ENCODE data around the gene TSHZ2.

TSHZ2 gene

DNA sequence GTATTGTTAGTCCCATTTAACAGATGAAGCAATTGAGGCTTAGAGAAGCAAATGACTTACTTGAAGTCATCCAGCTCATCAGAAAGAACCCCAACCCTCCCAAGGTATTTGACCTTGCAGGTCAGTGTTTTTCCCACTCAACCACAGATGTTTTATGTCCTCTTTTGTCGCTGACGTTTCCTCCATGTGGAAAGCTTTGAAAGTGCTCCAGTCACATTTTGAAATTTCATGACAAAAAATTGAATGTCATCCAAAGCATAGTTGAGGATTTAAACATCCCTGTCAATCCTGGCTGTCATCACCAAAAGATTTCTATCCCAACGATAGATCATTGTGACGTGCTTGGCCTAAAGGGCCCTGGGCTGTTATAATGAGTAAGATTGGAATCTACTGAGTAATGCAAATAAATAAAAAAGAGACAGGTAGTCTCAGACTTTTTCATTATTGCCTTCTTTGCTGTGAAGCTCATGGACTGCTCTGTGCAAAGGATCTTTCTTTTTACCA lies 102.7 kb downstream of the TSHZ2 start:
- DNase-seq (ENCODE audit: extremely low spot score) = no peak
- TF ChIP-seq, protein P1, sequence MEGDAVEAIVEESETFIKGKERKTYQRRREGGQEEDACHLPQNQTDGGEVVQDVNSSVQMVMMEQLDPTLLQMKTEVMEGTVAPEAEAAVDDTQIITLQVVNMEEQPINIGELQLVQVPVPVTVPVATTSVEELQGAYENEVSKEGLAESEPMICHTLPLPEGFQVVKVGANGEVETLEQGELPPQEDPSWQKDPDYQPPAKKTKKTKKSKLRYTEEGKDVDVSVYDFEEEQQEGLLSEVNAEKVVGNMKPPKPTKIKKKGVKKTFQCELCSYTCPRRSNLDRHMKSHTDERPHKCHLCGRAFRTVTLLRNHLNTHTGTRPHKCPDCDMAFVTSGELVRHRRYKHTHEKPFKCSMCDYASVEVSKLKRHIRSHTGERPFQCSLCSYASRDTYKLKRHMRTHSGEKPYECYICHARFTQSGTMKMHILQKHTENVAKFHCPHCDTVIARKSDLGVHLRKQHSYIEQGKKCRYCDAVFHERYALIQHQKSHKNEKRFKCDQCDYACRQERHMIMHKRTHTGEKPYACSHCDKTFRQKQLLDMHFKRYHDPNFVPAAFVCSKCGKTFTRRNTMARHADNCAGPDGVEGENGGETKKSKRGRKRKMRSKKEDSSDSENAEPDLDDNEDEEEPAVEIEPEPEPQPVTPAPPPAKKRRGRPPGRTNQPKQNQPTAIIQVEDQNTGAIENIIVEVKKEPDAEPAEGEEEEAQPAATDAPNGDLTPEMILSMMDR (IDR thresholded peaks at IDR 0.05; ENCODE audit: control extremely low read depth, extremely low read depth, low read depth, missing control alignments) = no peak
- ChIA-PET CTCF (interaction anchor here (0.7 to 0.8 kb wide), 2 partner anchors 8 to 9 kb away, joined by 3 to 4 read pairs; no protein-coding TSS in a partner anchor), POLR2A (no interaction called here)

DNA sequence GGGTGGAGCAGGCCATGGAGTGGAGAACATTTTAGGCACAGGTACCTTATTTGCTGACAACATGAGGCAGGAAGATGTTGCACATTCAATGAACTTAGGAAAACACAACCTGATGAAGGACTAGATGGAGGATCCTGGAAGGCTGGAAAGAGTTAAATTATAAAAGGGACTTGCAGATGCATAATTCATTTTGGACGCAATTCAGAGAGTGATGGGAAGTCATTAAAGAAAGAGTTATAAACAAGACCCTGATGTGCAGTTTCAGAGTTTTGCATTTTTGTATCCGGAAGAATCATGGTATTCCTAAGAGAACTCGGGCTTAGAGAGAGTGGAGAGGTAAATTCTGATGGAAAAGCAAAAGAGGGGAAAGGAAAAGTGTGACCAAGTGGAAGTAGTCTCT lies 104.5 kb downstream of the TSHZ2 start:
- POLR2A ChIA-PET = no interaction called here
- CTCF ChIA-PET = no interaction called here
- DNase-seq (ENCODE audit: extremely low spot score) = no peak
- TF ChIP-seq, protein P1 (IDR thresholded peaks at IDR 0.05; ENCODE audit: control extremely low read depth, extremely low read depth, low read depth, missing control alignments) = no peak

DNA sequence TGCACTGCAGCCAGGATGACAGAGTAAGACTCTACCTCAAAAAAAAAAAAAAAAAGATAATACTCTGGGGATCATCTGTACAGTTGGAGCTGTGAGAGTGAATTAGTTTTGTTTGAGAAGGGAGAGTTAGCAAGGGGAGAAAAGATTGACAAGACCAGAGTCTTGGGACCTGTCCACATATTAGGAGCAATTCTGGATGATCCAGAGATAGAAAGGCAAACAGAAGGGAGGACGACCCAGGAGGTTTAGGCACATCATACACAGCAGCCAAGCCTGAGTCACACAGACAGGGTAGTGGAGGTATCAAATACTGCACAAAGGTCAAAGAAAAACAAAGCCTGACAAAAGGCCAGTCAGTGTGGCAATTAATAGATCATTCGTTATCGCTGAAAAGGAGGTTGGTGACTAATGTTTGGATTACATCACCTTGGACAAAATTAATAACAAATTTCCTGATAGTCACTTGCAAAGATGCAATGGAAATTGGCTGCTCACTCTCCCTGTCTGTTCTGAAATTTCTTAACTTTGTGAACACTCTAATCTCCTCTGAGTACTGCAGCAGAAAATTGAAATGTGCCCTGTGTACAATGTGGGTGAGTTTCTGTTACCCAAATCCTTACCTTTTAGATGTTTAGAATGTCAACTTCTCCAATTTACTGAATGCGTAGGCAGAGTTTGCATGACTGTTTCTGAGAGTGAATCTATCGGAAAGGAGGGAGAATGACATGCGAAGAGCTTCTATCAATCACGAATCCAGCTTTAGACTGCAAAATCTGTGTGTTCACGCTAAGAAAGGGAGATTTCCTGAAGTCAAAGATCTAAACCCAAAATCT lies 105.4 kb downstream of the TSHZ2 start:
- TF ChIP-seq, protein P1 (IDR thresholded peaks at IDR 0.05; ENCODE audit: control extremely low read depth, extremely low read depth, low read depth, missing control alignments) = no peak
- ChIA-PET CTCF (no interaction called here), POLR2A (no interaction called here)
- no peak for DNase-seq (ENCODE audit: extremely low spot score)

- ChIA-PET CTCF (interaction anchor here (1.0 kb wide), 1 partner anchor 30 kb away, joined by 3 read pairs; no protein-coding TSS in a partner anchor), POLR2A (no interaction called here)
- no peak for DNase-seq (ENCODE audit: extremely low spot score)
- TF ChIP-seq, protein P1 (IDR thresholded peaks at IDR 0.05; ENCODE audit: control extremely low read depth, extremely low read depth, low read depth, missing control alignments) = no peak
These were observed 106.6 kb downstream of the TSHZ2 start for GRCh38 chr20:53078761-53079160.

DNA sequence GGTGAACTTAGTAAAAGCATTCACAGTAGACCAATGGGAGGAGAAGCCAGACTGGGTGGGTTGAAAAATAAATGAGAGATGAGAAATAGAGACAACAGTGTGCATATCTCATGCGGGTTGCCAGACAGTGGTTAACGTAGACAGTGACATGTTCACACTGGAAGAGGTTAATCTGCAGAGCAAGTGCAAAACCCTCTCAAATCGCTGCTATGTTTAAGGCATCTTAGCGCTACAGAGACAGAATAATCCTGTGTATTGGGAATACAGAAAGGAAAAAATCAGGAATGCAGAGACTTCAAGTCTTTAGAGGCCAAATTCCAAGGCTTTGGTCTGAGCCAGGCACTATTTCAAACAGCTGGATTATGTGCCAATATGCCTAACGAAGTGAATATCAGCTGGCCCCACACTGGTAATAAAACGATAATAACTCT lies 107.1 kb downstream of the TSHZ2 start:
- ChIA-PET CTCF (interaction anchor here (0.8 to 1.0 kb wide), 2 partner anchors 30 kb away, joined by 3 read pairs; no protein-coding TSS in a partner anchor), POLR2A (no interaction called here)
- DNase-seq (ENCODE audit: extremely low spot score) = no peak
- TF ChIP-seq, protein P1 (IDR thresholded peaks at IDR 0.05; ENCODE audit: control extremely low read depth, extremely low read depth, low read depth, missing control alignments) = no peak

GRCh38 chr20:53079828-53080686 lies 107.9 kb downstream of the TSHZ2 start:
- CTCF ChIA-PET = interaction anchor here (0.8 kb wide), 1 partner anchor 29 kb away, joined by 3 read pairs; no protein-coding TSS in a partner anchor
- POLR2A ChIA-PET = no interaction called here
- TF ChIP-seq, protein P1 (IDR thresholded peaks at IDR 0.05; ENCODE audit: control extremely low read depth, extremely low read depth, low read depth, missing control alignments) = no peak
- DNase-seq (ENCODE audit: extremely low spot score) = no peak
